A549 (cell line): ENCODE results near the gene KCNG1.

ENCODE experiments used
- ESRRA ChIP-seq: fragments of 150-350 bp; IDR thresholded peaks from 2 replicates; pipeline ENCODE4 v1.6.1; 2014; ENCODE audit warnings: mild to moderate bottlenecking, low read length, borderline replicate concordance
- FOXS1 ChIP-seq: fragments of 250-450 bp; sonication (Bioruptor Pico); IDR thresholded peaks from 2 replicates; pipeline ENCODE4 v1.5.0; 2020; ENCODE audit warnings: mild to moderate bottlenecking, moderate library complexity
- HOXB13 ChIP-seq: fragments of 250-450 bp; sonication (Bioruptor Pico); IDR thresholded peaks from 2 replicates; pipeline ENCODE4 v1.5.0; 2020; ENCODE audit warnings: low read depth, mild to moderate bottlenecking, moderate library complexity
- JUN ChIP-seq, 2 experiments: fragments of >200 bp; sonication (Bioruptor Twin); formaldehyde crosslinking; IDR thresholded peaks; 2 replicates in 1 of 2; 3 replicates in 1 of 2; pipeline ENCODE4 v1.6.1; 2016 to 2017
- SMC3 ChIP-seq: fragments of >200 bp; sonication (Bioruptor Twin); formaldehyde crosslinking; IDR thresholded peaks from 3 replicates; pipeline ENCODE4 v1.6.1; 2018; ENCODE audit warnings: inconsistent platforms
- TP53 ChIP-seq: fragments of 250-450 bp; sonication (Bioruptor Pico); IDR thresholded peaks from 2 replicates; pipeline ENCODE4 v1.5.0; 2021; ENCODE audit warnings: mild to moderate bottlenecking, moderate library complexity
- ZFP36 ChIP-seq: fragments of 450-650 bp; IDR thresholded peaks from 2 replicates; pipeline ENCODE4 v1.6.1; 2014; ENCODE audit warnings: borderline replicate concordance; ENCODE audit not compliant: partially characterized antibody
- TF ChIP-seq, protein P1 (sequence below): fragments of >200 bp; sonication (Bioruptor Twin); formaldehyde crosslinking; IDR thresholded peaks from 3 replicates; pipeline ENCODE4 v1.5.1; 2016
- TF ChIP-seq, protein P2 (sequence below): fragments of >200 bp; sonication (Bioruptor Twin); formaldehyde crosslinking; IDR thresholded peaks from 3 replicates; pipeline ENCODE4 v1.6.1; 2016
- TF ChIP-seq, protein P3 (sequence below): fragments of 150-350 bp; IDR thresholded peaks from 2 replicates; pipeline ENCODE4 v1.6.1; 2014; ENCODE audit warnings: low read depth, mild to moderate bottlenecking, low read length

DNA sequence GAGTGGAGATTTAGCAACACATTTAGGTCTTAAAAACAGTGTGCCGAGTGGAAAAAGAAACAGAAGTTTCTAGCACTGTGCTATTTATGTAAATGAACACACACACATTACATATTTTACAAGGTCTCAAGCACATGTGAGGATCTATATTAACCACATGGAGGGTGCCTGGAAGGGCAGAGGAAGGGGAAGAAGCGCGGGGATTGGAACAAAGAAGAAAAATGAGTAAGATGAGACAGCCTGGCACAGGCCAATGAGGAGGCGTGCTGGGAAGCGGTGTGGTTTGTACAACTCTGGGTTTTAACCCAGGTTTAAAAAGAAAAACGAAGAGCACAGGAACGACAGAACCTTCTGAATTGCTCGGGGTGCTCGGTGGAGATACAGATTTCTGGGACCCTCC is 5.7 kb downstream of the KCNG1 start:
- TF ChIP-seq, protein P1, sequence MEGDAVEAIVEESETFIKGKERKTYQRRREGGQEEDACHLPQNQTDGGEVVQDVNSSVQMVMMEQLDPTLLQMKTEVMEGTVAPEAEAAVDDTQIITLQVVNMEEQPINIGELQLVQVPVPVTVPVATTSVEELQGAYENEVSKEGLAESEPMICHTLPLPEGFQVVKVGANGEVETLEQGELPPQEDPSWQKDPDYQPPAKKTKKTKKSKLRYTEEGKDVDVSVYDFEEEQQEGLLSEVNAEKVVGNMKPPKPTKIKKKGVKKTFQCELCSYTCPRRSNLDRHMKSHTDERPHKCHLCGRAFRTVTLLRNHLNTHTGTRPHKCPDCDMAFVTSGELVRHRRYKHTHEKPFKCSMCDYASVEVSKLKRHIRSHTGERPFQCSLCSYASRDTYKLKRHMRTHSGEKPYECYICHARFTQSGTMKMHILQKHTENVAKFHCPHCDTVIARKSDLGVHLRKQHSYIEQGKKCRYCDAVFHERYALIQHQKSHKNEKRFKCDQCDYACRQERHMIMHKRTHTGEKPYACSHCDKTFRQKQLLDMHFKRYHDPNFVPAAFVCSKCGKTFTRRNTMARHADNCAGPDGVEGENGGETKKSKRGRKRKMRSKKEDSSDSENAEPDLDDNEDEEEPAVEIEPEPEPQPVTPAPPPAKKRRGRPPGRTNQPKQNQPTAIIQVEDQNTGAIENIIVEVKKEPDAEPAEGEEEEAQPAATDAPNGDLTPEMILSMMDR = no peak
- TF ChIP-seq SMC3 (no peak), HOXB13 (CRISPR knock-in tag) (no peak), JUN (IDR thresholded peaks at IDR 0.05) (no peak), FOXS1 (CRISPR knock-in tag) (no peak), ESRRA (no peak), ZFP36 (no peak), TP53 (CRISPR knock-in tag) (no peak)
- TF ChIP-seq, protein P2, sequence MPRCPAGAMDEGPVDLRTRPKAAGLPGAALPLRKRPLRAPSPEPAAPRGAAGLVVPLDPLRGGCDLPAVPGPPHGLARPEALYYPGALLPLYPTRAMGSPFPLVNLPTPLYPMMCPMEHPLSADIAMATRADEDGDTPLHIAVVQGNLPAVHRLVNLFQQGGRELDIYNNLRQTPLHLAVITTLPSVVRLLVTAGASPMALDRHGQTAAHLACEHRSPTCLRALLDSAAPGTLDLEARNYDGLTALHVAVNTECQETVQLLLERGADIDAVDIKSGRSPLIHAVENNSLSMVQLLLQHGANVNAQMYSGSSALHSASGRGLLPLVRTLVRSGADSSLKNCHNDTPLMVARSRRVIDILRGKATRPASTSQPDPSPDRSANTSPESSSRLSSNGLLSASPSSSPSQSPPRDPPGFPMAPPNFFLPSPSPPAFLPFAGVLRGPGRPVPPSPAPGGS = no peak
- TF ChIP-seq, protein P3, sequence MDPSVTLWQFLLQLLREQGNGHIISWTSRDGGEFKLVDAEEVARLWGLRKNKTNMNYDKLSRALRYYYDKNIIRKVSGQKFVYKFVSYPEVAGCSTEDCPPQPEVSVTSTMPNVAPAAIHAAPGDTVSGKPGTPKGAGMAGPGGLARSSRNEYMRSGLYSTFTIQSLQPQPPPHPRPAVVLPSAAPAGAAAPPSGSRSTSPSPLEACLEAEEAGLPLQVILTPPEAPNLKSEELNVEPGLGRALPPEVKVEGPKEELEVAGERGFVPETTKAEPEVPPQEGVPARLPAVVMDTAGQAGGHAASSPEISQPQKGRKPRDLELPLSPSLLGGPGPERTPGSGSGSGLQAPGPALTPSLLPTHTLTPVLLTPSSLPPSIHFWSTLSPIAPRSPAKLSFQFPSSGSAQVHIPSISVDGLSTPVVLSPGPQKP = no peak
